NCI-H146 treated with DMSO at 0.1 percent for 48 hours (cell line): ENCODE data around the gene ELOVL7.
"Not testable (repeated sequence)": the region's sequence is repeated elsewhere in the genome, so short reads cannot be mapped to it uniquely, and the experiment has no call there.

Source experiments
- DNase-seq: peaks from one replicate; lab custom pipeline; 2025; ENCODE audit not compliant: unreplicated experiment; lab: John Stamatoyannopoulos, UW

The ELOVL7 gene

DNA sequence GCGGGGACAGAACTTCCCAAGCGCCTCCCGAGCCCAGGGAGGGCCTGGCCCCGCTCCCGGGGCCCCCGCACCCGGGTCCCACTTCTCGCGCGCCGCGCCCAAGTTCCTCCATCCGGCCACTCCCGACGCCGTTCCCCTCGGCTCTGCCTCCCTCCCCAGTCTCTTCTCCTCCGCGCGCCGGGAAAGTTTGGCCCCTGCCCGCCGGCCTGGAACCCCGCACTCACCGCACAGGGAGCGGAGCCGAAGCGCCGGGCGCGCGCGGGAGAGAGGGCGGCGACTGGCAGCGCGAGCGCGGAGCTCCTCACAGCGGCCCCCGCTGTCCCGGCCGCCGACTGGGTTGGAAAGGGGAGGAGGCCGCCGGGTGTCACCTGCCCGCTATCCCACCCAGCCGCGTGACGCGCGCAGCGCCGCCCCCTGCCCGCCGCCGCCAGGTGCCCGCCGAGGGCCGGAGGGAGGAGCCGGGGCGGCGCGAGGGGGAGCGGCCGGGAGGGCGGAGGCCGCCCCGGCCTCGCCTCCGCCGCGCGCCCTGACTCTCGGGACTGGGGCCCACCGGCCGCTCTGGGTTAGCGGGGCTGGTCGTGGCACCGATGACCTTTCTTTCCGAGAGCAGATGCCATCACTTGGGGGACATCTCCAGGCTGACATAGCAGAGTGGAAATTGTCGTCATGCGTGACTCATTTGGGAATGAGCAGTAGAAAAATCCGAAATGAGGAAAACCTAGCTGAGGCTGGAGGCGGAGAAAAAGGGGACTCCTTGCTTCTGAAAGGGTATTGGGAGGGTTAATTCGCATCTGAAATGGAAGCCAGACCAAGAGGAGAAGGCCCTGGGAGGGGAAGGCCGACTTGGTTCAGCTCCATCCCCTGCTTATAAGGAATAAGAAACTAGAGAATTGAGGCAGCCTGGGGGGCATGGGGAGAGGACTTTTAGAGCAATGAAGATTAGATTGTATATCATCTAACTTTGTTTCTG lies at the start of gene ELOVL7:
Gene ELOVL7, minus strand, starts transcription at position 334 of the 970 bp plus-strand sequence. CDS start 56,872 bp downstream, outside the sequence.
- peak; percentile 76 for DNase-seq

DNA sequence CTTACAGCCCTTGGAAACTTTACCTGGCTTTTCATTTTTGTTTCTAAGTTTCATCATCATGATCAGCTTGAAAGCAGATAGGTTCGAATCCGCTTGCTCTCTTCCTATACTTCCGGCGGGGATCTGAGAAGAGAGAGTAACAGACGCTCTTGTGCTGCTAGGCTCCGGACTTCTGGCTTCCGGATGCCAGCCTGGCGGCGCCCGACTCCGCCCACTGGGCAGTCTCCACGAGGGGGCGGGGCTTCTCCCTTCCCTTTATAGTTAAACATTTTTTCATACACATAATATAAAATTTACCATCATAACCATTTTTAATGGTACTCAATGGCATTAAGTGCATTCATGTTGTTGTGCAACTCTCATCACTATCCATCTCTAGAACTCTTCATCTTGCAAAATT lies 49.5 kb upstream of the ELOVL7 start:
- no peak for DNase-seq

DNA sequence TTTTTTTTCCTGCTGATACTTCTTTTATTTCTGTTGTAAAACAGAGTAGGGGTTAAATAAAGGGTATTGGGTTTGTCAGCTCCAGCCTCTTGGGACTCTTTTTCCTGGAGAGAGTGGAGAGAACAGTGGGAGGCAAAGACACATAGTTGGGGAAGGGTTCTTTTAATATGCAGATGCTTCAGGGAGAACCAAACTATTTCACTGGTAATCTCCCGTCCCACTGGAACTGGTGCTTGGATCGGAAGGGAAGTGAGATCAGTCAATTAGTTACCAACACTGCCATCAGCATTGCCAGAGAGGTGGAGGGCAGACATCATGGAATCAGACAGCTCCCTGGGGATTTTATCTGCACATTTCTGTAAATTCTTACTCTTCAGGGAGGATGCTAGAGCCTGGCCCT lies 47.6 kb upstream of the ELOVL7 start:
- no peak for DNase-seq

DNA sequence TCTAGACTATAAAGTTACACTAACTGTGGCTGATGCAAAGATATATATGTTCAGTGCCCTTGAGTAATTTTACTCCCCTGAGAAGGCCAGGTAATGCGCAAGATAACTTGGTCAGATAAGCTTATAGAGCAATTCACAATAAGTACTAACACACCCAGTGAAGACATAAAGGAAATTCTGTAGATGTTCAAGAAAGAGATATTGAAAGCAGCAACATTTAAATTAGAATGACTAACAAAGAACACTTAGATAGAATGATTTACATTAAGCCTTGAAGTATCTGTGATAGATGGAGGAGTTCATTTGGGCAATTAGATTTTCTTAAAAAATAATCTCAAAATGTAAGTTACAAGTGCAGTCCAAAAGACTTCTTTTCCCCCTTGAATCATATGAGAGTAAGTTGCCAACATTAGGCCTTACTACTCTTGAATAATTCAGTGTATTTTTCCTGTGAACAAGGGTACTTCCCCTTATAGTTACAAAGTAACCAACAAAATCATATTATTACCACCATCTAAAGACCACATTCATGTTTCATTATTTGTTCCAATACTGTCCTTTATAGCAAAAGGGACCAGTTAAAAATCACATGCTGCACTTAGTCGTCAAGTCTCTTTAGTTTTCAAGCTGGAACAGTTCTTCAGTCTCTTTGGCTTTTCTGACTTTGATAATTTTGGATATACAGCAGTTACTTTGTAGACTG lies 44.4 kb upstream of the ELOVL7 start:
- no peak for DNase-seq

DNA sequence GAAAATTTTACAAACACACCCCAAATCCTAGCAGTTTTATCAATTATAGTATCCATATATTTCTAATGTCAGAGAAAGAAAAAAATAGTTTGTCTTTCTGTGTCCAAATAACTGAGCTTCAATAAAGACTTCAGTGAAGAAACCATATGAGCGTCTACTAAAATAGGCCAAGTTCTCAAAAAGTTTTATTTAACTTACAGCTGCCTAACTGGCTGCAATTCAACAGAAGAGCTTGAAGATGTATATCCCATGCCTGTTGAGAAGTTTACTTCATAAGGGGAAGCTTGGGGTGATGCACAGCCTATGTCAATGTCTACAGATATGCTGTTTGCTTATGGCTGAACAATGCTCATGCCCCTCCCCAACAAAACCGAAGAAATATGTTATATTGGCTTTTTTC lies 43.7 kb upstream of the ELOVL7 start:
- no peak for DNase-seq

DNA sequence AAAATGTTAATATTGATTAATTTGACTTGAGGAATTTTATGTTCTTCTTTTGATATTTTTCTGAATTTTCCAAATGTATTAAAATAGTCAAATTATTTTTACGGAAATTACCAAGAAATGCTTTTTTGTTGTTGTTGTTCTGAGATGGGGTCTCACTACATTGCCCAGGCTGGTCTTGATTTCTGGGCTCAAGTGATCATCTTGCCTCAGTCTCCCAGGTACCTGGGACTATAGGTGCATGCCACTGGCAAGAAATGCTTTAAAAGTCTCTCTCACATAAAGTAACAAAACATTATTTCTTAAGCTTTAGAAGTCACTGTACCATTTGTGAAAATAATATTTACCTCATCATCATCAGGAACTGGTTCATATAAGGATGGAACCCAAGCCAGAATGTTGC lies 43.0 kb upstream of the ELOVL7 start:
- DNase-seq: no peak

DNA sequence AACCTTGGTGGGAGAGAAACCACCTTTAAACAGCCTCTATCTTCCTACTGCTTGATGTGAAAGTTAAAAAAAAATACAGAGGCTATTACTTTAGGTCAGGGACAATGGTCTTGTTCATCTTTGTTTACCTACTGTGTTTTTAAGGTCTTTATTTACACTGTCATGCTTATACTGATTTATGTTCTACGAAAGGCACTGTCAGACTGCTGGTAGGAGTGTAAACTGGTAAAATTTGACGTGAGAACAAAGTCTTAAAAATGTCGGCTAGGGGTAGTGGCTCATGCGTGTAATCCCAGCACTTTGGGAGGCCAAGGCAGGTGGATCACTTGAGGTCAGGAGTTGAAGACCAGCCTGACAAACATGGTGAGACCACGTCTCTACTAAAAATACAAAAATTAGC lies 42.1 kb upstream of the ELOVL7 start:
- no peak for DNase-seq

DNA sequence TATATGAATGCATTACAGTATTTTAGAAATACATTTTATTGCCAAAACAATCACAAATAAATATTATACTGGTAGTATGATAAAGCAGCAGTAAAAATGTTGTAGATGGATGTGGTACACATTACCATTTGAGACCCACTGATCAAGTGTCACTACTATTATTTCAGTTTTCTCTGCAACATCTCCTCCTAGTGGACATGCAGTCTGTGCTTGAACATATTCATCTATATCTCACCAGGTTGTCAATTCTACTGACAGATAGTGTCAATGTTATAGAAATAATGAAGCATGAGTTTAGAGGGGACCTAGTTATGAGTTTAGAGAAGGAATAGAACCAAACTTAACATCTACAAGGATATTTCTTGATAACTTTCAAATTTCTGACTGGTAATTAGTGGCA lies 39.2 kb upstream of the ELOVL7 start:
- DNase-seq: no peak

DNA sequence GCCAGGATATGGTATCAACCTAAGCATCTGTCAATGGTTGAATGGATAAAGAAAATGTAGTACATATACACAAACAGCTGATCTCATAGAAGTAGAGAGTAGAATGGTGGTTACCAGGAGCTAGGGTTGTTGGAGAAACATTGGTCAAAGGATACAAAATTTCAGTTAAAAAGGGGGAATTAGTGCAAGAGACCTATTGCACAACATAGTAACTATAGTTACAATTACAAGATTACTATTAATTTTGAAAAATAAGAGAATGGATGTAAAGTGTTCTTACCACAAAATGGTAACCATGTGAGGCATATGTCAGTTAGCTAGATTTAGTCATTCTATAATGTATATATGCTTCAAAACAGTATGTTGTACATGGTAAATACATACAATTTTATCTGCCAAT lies 28.8 kb upstream of the ELOVL7 start:
- no peak for DNase-seq

DNA sequence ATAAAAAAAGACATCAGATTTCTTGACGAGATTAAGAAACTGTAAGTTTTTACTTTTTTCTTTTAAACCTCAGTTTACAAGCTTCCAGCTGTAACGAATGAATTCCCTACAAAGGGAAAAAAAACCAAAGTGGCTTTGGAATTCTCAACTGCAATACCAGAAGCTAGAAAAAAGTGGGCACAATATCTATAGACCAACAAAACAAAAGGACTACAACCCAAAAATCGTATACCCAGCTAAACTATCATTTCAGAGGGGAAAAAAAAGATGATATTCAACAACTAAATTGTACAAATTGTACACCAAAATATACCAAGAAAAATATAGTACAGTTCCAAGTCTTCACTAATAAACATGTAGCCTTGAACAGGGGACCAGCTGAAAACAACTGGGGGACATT lies 26.8 kb upstream of the ELOVL7 start:
- DNase-seq: no peak

DNA sequence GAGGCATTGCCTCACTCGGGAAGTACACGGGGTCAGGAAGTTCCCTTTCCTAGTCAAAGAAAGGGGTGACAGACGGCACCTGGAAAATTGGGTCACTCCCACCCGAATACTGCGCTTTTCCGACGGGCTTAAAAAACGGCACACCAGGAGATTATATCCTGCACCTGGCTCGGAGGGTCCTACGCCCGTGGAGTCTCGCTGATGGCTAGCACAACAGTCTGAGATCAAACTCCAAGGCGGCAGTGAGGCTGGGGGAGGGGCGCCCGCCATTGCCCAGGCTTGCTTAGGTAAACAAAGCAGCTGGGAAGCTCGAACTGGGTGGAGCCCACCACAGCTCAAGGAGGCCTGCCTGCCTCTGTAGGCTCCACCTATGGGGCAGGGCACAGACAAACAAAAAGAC lies 16.5 kb upstream of the ELOVL7 start:
- DNase-seq: not testable (repeated sequence)

DNA sequence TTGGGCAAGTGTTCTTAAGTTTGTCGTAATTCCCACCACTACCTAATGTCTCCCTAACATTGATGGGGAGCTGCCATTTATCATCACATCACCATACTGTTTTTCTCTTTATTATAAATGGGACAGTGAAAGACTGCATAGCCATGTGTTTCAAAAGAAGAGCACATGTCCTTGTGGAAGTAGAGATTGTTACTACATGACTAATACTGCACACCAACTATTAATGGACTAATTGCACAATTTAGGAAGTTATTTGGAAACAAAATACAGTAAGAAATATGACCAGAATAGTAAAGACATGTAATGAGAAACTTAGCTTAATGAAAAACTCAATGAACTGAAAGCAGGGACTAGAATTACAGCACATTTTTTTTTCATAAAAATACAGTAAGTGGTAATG lies 12.0 kb upstream of the ELOVL7 start:
- DNase-seq: no peak

DNA sequence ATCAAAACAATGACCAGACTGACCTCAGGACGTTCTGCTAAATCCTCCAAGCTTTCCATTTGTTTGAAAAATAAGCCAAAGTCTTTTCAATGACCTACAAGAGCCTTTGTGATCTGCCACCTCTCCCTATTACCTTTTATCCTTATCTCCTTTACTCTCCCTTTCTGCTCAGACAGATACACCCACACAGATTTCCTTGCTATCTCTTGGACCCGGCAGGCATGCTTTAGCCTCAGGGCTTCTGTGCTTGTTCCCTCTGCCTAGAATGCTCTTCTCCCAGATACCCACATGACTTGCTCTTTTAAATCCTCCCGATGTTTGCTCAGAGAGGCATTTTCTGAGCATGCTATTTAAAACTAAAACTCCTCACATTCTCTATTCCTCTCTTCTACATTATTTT lies 8.9 kb upstream of the ELOVL7 start:
- DNase-seq: peak; percentile 10

DNA sequence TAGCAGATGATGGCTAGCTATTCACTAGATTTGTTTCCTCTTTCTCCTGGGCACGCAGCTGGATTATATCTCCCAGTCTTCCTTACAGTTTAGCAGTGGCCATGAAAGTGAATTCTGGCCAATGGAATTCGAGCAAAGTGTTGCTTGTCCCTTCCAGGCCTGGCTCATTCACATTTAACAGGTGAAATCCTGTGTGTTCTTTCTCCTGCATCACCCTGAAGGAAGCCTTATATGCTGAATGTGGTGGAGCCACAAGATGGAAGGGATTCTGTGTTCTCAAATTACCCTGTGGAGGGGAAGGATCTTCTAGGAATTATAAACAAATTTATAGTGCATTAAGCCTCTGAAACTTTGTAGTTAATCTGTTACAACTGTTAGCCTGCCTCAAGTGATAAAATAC lies 8.2 kb upstream of the ELOVL7 start:
- no peak for DNase-seq

DNA sequence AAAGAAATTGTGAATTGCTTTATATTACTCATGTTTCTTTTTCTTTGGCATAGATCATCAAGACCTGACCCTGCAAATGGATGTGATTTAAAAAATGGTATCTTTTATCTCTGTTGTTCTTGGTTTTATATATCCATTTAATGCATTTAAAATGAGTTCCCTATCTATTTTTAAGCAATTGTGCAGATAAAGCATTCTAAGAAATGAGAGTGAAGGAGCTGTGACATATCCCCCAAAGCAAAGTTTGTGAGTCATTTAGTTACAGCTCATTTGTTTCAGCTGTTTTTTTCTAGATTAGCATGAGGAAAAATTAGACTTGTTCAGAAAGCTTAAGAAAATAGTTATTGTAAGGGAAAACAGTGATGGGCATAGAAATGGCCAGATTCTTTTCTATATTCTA lies 7.6 kb upstream of the ELOVL7 start:
- no peak for DNase-seq

DNA sequence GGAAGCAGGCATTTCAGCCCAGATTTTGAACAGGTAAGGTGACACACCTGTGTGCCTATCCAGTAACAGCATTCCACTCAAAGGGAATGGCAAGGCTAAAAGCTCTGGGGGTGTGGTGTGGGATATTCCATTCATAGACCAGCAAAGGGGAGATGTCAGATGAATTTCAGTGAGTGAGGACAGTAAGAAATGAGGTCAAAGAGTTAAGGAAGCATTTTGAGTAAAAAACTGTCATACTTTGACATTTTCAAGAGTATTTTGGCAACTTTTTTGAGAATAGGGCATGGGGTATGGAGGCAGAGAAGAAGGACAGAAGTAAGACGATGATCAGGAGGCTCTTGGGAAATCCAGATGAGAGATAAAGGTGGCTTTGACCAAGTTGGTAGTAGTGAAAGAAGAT lies 2.2 kb upstream of the ELOVL7 start:
- DNase-seq: no peak

DNA sequence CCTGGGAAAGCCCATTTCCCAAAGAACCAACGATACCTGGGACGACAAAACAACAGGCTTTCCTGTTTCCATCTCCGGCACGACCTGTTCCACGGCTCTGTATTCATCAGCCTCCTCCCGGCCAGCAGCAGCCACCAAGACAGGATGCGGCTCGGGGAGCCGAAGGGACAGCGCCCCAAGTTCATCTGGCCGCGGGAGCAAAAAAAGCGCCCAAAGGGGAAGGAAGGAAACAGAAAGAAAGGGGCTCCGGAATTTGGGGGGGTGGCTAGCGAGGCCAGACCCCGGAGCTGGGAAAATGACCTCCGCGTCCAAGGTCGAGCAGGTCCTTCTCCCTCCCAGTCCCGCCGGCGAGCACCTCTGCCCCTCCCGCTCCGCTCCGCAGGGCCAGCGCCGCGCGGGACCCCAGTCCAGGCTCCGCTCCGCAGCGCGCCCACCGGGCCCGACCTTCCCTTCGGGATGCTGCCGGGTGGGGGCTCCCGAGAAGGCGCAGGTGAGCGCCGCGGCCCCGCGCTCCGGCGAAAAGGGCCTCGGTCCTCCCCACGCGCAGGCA lies 608 bp downstream of the ELOVL7 start:
- DNase-seq: no peak

DNA sequence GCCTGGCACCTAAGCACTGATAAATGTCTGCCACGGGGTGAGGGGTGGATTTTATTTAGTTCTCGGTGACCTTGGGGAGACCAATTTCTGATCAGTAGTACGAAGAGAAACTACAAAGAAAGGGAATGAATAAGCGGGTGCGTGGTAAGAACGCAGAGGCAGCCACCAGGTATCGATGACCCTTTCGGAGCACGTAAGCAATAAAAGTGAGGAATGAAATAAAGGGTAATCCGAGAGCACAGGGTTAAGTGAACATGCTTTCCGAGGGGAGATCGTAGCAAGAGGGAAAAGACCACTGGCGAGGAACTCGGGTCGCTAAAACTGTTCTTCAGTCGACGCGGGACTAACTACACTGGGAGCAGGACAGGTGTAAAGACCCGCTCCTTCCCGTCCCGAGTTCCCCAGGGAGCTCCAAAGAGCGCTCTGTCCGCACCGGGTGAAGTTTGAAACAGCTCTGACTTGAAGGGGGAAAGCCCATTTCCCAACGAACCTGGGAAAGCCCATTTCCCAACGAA lies 1.1 kb downstream of the ELOVL7 start:
- DNase-seq: no peak

DNA sequence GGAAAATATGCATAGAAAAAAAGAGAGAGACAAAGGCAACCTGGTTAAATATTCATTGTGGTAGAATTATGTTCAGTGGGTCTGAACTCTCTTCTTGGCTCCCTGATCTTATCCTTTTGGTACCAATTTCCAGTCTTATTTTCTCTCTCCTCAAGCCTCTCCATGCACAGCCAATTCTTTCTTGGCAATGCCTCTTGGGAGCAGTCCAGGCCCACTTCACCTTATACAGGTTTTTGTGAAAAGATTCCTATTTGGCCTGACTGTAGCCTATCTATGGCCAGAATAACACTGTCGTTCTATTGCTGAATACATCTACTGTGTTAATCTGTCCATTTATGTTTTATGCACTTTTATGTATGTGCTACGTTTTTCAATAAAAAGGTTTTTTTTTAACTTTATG lies 2.7 kb downstream of the ELOVL7 start:
- DNase-seq: no peak

DNA sequence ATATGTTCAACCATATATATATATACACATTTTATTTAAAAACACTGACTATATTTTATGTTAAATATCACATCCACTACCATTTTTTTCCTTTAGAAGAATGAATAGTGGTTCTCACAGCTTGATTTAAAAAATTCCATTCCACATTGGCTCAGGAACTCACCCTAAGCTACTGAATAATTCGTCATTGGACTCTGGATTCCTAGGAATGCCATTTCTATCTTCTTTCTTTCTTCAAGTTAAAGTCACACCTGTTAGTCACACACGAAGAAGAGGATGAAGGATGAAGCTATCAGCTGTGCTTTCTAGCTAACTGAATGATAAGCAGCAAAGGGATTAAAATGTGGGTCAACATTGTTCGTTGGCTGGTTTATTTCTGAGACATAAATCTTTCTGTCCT lies 7.9 kb downstream of the ELOVL7 start:
- no peak for DNase-seq

DNA sequence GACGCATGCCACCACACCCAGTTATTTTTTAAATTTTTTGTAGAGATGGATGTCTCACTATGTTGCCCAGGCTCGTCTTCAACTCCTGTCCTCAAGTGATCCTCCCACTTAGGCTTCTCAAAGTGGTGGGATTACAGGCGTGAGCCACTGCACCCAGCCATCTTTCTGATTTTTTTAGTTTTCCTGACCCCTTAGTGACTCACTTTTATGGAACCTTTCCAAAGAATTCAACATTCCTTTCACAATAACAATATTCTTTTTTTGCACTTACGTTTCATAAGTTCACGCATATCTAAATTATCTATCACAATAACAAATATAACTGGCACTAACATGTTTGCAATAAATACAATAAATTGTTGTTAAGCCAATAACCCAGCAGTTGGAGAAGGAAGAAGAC lies 8.5 kb downstream of the ELOVL7 start:
- DNase-seq: no peak

DNA sequence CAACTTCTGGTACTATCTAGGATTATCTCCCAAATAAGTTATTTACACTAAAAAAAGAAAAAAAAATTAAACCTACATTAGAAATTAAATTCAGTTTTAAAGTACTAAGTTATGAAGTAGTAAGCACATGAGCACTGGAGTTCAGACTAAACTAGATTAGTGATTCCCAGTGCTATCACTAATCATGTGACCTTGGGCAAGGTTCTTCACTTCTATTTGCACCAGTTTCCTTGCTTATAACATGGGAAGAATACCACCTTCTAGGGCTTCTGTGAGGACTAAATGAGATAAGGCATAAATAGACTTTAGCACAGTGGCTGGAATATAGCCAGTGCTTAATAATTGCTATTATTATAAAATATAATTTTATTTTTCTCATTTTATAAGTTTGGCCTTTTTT lies 10.5 kb downstream of the ELOVL7 start:
- no peak for DNase-seq
